ENCODE measurements around the gene SYTL3. TPM values are rescaled to one million over a fixed set of nuclear protein-coding genes. Genes with fewer than 3 reads are reported as not detected.
"Not testable (repeated sequence)": the region's sequence is repeated elsewhere in the genome, so short reads cannot be mapped to it uniquely, and the experiment has no call there.

SYTL3 gene
- total RNA-seq, 2 experiments from 2014 or later: 163 to 180 TPM

GRCh38 chr6:158680481-158680880, 30.6 kb downstream of the SYTL3 start:
- DNase-seq (no peak), ATAC-seq (no peak)
- POLR2A ChIA-PET: no interaction called here
- Mint-ChIP-seq H3K4me3 (no peak overlapping the region), H3K36me3 (ENCODE audit: low read depth) (peaks cover 85% of the 10 kb centered on the region), H3K4me1 (peaks cover 26% of the 10 kb centered on the region), H3K9me3 (ENCODE audit: low read depth) (no peaks in the 10 kb centered on the region), H3K27ac (no peak overlapping the region), H3K27me3 (no peaks in the 10 kb centered on the region)
- intact Hi-C loops (cut with DNase I, micrococcal nuclease): no loop called here
- CTCF ChIA-PET: interaction anchor here (0.6 to 1.6 kb wide), 2 partner anchors 10 to 1288 kb away, joined by 3 to 6 read pairs; no protein-coding TSS in a partner anchor

- DNase-seq: no peak
- intact Hi-C loops (cut with DNase I, micrococcal nuclease): no loop called here
- Mint-ChIP-seq H3K4me3 (no peak overlapping the region), H3K9me3 (ENCODE audit: low read depth) (no peaks in the 10 kb centered on the region), H3K4me1 (peaks cover 40% of the 10 kb centered on the region), H3K36me3 (ENCODE audit: low read depth) (peaks cover 84% of the 10 kb centered on the region), H3K27me3 (no peaks in the 10 kb centered on the region), H3K27ac (no peak overlapping the region)
- POLR2A ChIA-PET: interaction anchor here (0.6 kb wide), 1 partner anchor 41 kb away, joined by 5 read pairs; no protein-coding TSS in a partner anchor
- CTCF ChIA-PET: interaction anchor here (0.6 to 0.7 kb wide), 2 partner anchors 24 to 183 kb away, joined by 3 read pairs; no protein-coding TSS in a partner anchor
- ATAC-seq: peak; percentile 19
Observed at GRCh38 chr6:158684311-158684710, 34.5 kb downstream of the SYTL3 start.

- Mint-ChIP-seq H3K36me3 (ENCODE audit: low read depth) (peaks cover 82% of the 10 kb centered on the region), H3K4me1 (peaks cover 41% of the 10 kb centered on the region), H3K4me3 (no peak overlapping the region), H3K27me3 (no peaks in the 10 kb centered on the region), H3K9me3 (ENCODE audit: low read depth) (no peaks in the 10 kb centered on the region), H3K27ac (no peak overlapping the region)
- DNase-seq: no peak
- POLR2A ChIA-PET: interaction anchor here (0.6 kb wide), 1 partner anchor 42 kb away, joined by 5 read pairs; no protein-coding TSS in a partner anchor
- intact Hi-C loops (cut with DNase I, micrococcal nuclease): no loop called here
- ATAC-seq: no peak
- CTCF ChIA-PET: interaction anchor here (0.7 to 0.8 kb wide), 2 partner anchors 23 to 182 kb away, joined by 3 read pairs; no protein-coding TSS in a partner anchor
Observed at GRCh38 chr6:158684745-158685324, 35.0 kb downstream of the SYTL3 start.

- ChIA-PET CTCF (interaction anchor here (0.8 kb wide), 1 partner anchor 448 kb away, joined by 5 read pairs; no protein-coding TSS in a partner anchor), POLR2A (no interaction called here)
- intact Hi-C loops (cut with DNase I, micrococcal nuclease): no loop called here
- Mint-ChIP-seq H3K27ac (peak overlapping the region; percentile 42), H3K4me3 (no peak overlapping the region), H3K36me3 (ENCODE audit: low read depth) (peaks cover 76% of the 10 kb centered on the region), H3K9me3 (ENCODE audit: low read depth) (no peaks in the 10 kb centered on the region), H3K27me3 (no peaks in the 10 kb centered on the region), H3K4me1 (peaks cover 47% of the 10 kb centered on the region)
- DNase-seq: no peak
- no peak for ATAC-seq
Observed at GRCh38 chr6:158686311-158686710, 36.5 kb downstream of the SYTL3 start.

GRCh38 chr6:158686791-158687381, 37.0 kb downstream of the SYTL3 start:
- CTCF ChIA-PET: interaction anchor here (0.6 to 0.8 kb wide), 2 partner anchors 164 to 449 kb away, joined by 3 to 5 read pairs; no protein-coding TSS in a partner anchor
- Mint-ChIP-seq H3K4me3 (no peak overlapping the region), H3K27ac (peak overlapping the region; percentile 72), H3K27me3 (no peaks in the 10 kb centered on the region), H3K36me3 (ENCODE audit: low read depth) (peaks cover 71% of the 10 kb centered on the region), H3K4me1 (peaks cover 48% of the 10 kb centered on the region), H3K9me3 (ENCODE audit: low read depth) (no peaks in the 10 kb centered on the region)
- POLR2A ChIA-PET: no interaction called here
- DNase-seq (no peak), ATAC-seq (peak; percentile 79)
- intact Hi-C loops (cut with DNase I, micrococcal nuclease): no loop called here

GRCh38 chr6:158687506-158687905, 37.7 kb downstream of the SYTL3 start:
- peaks cover 48% of the 10 kb centered on the region for H3K4me1 Mint-ChIP-seq
- CTCF ChIA-PET: interaction anchor here (0.6 to 1.2 kb wide), 3 partner anchors 27 to 466 kb away, joined by 3 to 5 read pairs (median 3); no protein-coding TSS in a partner anchor
- no peaks in the 10 kb centered on the region for H3K27me3 Mint-ChIP-seq
- peak overlapping the region; percentile 51 for H3K27ac Mint-ChIP-seq
- POLR2A ChIA-PET: no interaction called here
- intact Hi-C loops (cut with DNase I, micrococcal nuclease): no loop called here
- no peak overlapping the region for H3K4me3 Mint-ChIP-seq
- ATAC-seq (no peak), DNase-seq (no peak)
- no peaks in the 10 kb centered on the region for H3K9me3 Mint-ChIP-seq (ENCODE audit: low read depth)
- peaks cover 70% of the 10 kb centered on the region for H3K36me3 Mint-ChIP-seq (ENCODE audit: low read depth)

GRCh38 chr6:158688860-158689259, 39.0 kb downstream of the SYTL3 start:
- H3K9me3 Mint-ChIP-seq (ENCODE audit: low read depth): no peaks in the 10 kb centered on the region
- H3K36me3 Mint-ChIP-seq (ENCODE audit: low read depth): peaks cover 61% of the 10 kb centered on the region
- ChIA-PET POLR2A (no interaction called here), CTCF (no interaction called here)
- intact Hi-C loops (cut with DNase I, micrococcal nuclease): no loop called here
- H3K4me1 Mint-ChIP-seq: peaks cover 43% of the 10 kb centered on the region
- no peak overlapping the region for H3K27ac Mint-ChIP-seq
- DNase-seq: no peak
- no peak overlapping the region for H3K4me3 Mint-ChIP-seq
- no peaks in the 10 kb centered on the region for H3K27me3 Mint-ChIP-seq
- no peak for ATAC-seq

- ATAC-seq (no peak), DNase-seq (no peak)
- Mint-ChIP-seq H3K9me3 (ENCODE audit: low read depth) (no peaks in the 10 kb centered on the region), H3K27me3 (no peaks in the 10 kb centered on the region), H3K36me3 (ENCODE audit: low read depth) (peaks cover 57% of the 10 kb centered on the region), H3K4me1 (peaks cover 16% of the 10 kb centered on the region), H3K27ac (no peak overlapping the region), H3K4me3 (no peak overlapping the region)
- intact Hi-C loops (cut with DNase I, micrococcal nuclease): no loop called here
- ChIA-PET POLR2A (no interaction called here), CTCF (no interaction called here)
Observed at GRCh38 chr6:158694913-158695312, 45.1 kb downstream of the SYTL3 start.

GRCh38 chr6:158697811-158698210, 48.0 kb downstream of the SYTL3 start:
- DNase-seq (no peak), ATAC-seq (no peak)
- Mint-ChIP-seq H3K27me3 (no peaks in the 10 kb centered on the region), H3K36me3 (ENCODE audit: low read depth) (peaks cover 50% of the 10 kb centered on the region), H3K27ac (no peak overlapping the region), H3K4me1 (peaks cover 9% of the 10 kb centered on the region), H3K9me3 (ENCODE audit: low read depth) (no peaks in the 10 kb centered on the region), H3K4me3 (no peak overlapping the region)
- intact Hi-C loops (cut with DNase I, micrococcal nuclease): no loop called here
- ChIA-PET CTCF (interaction anchor here (1.4 to 1.9 kb wide), 6 partner anchors 21 to 484 kb away, joined by 3 to 6 read pairs (median 4); no protein-coding TSS in a partner anchor), POLR2A (interaction anchor here (0.7 kb wide), 1 partner anchor 336 kb away, joined by 4 read pairs; no protein-coding TSS in a partner anchor)

- intact Hi-C loops (cut with DNase I, micrococcal nuclease): no loop called here
- CTCF ChIA-PET: interaction anchor here (1.0 to 1.4 kb wide), 2 partner anchors 82 to 274 kb away, joined by 3 read pairs; no protein-coding TSS in a partner anchor
- Mint-ChIP-seq H3K4me1 (peaks cover 15% of the 10 kb centered on the region), H3K27ac (peak overlapping the region; percentile 63), H3K4me3 (no peak overlapping the region), H3K9me3 (ENCODE audit: low read depth) (no peaks in the 10 kb centered on the region), H3K27me3 (no peaks in the 10 kb centered on the region), H3K36me3 (ENCODE audit: low read depth) (peaks cover 51% of the 10 kb centered on the region)
- ATAC-seq: peak; percentile 67
- POLR2A ChIA-PET: no interaction called here
- DNase-seq: peak; percentile 59
Observed at GRCh38 chr6:158698931-158699330, 49.1 kb downstream of the SYTL3 start.

GRCh38 chr6:158701268-158701667, 51.4 kb downstream of the SYTL3 start:
- H3K27me3 Mint-ChIP-seq; H3K27ac Mint-ChIP-seq; DNase-seq; H3K4me3 Mint-ChIP-seq; ATAC-seq; H3K9me3 Mint-ChIP-seq (ENCODE audit: low read depth): not testable (repeated sequence)
- ChIA-PET CTCF (interaction anchor here (0.7 to 3.5 kb wide), 5 partner anchors 10 to 433 kb away, joined by 3 to 11 read pairs (median 3); no protein-coding TSS in a partner anchor), POLR2A (interaction anchor here (0.6 to 0.7 kb wide), 2 partner anchors 57 to 67 kb away, joined by 3 read pairs; partner anchors contain the start of gene DYNLT1)
- intact Hi-C loops (cut with DNase I, micrococcal nuclease): loop anchor here in 1 of 2 experiments (10.0 kb wide), 1 partner anchor 434 kb away; no protein-coding TSS in a partner anchor
- H3K36me3 Mint-ChIP-seq (ENCODE audit: low read depth): peaks cover 39% of the 10 kb centered on the region
- peaks cover 21% of the 10 kb centered on the region for H3K4me1 Mint-ChIP-seq
